ENCODE measurements around the gene NKAIN2.

NKAIN2 gene

GRCh38 chr6:124193132-124193531 is 389.5 kb downstream of the NKAIN2 start:
- H3K4me3 ChIP-seq (ENCODE audit: low read length), result no peak overlapping the region
- H3K27ac ChIP-seq (ENCODE audit: low read length), result no peak overlapping the region
- H3K9me3 ChIP-seq (ENCODE audit: insufficient read depth, low read depth, low read length), result no peaks in the 10 kb centered on the region
- H3K27me3 ChIP-seq (ENCODE audit: insufficient read depth, low read length), result no peaks in the 10 kb centered on the region
- H3K4me1 ChIP-seq (ENCODE audit: insufficient read depth, low read length), result peaks cover 13% of the 10 kb centered on the region
- H3K36me3 ChIP-seq (ENCODE audit: insufficient read depth, low read depth, low read length), result no peaks in the 10 kb centered on the region
- no peak overlapping the region for H3K9ac ChIP-seq (ENCODE audit: low read depth, low read length)

DNA sequence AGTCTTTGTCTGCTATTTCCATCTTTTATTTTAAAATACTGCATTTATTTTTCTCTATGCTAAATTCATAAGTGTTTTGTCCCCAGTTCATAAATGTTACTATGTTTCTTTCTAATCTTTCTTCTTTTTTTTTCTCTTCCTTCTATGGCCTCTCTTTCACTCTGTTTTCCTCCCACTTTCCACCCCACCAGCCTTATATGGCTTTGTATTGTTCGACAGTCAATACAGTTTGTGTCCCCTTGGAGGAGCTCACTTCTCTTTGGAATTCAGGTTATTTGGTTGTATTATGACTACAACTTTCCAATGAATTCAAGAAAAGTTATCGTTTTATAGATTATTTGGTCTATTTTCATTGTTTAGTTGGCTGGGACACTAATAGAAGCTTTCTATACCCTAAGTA is 393.5 kb downstream of the NKAIN2 start:
- Histone ChIP-seq H3K27me3 (ENCODE audit: insufficient read depth, low read length) (no peaks in the 10 kb centered on the region), H3K36me3 (ENCODE audit: insufficient read depth, low read depth, low read length) (no peaks in the 10 kb centered on the region), H3K9ac (ENCODE audit: low read depth, low read length) (no peak overlapping the region), H3K27ac (ENCODE audit: low read length) (no peak overlapping the region), H3K9me3 (ENCODE audit: insufficient read depth, low read depth, low read length) (no peaks in the 10 kb centered on the region), H3K4me1 (ENCODE audit: insufficient read depth, low read length) (no peaks in the 10 kb centered on the region; the same call in 1 of the 2 replicates), H3K4me3 (ENCODE audit: low read length) (no peak overlapping the region)

DNA sequence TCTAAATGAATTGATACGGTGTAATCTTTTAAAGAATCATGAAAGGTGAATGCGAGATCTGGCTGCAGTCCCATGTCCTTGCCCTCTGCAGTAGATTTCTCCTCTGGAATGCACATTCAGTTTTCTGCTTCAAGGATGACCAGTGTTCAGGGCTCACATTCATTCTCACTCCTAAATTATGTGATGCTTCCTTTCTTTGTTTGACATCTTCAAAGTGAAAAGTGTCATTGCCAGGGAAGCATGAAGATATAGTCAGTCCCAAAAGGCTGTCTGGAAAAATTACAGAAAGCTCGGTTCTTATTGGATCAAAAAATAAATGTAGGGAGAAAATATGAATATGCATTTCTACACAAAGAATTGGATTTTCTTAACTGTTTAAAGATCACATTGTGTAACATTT is 395.6 kb downstream of the NKAIN2 start:
- Histone ChIP-seq H3K9ac (ENCODE audit: low read depth, low read length) (no peak overlapping the region), H3K4me3 (ENCODE audit: low read length) (no peak overlapping the region), H3K27ac (ENCODE audit: low read length) (no peak overlapping the region), H3K27me3 (ENCODE audit: insufficient read depth, low read length) (no peaks in the 10 kb centered on the region), H3K9me3 (ENCODE audit: insufficient read depth, low read depth, low read length) (no peaks in the 10 kb centered on the region), H3K4me1 (ENCODE audit: insufficient read depth, low read length) (no peaks in the 10 kb centered on the region; the same call in 1 of the 2 replicates), H3K36me3 (ENCODE audit: insufficient read depth, low read depth, low read length) (no peaks in the 10 kb centered on the region)

GRCh38 chr6:124200661-124201060 is 397.0 kb downstream of the NKAIN2 start:
- no peak overlapping the region for H3K4me3 ChIP-seq (ENCODE audit: low read length)
- H3K27ac ChIP-seq (ENCODE audit: low read length), result no peak overlapping the region
- H3K9ac ChIP-seq (ENCODE audit: low read depth, low read length), result no peak overlapping the region
- H3K9me3 ChIP-seq (ENCODE audit: insufficient read depth, low read depth, low read length), result no peaks in the 10 kb centered on the region
- H3K4me1 ChIP-seq (ENCODE audit: insufficient read depth, low read length), result no peaks in the 10 kb centered on the region; the same call in 1 of the 2 replicates
- H3K36me3 ChIP-seq (ENCODE audit: insufficient read depth, low read depth, low read length), result no peaks in the 10 kb centered on the region
- no peaks in the 10 kb centered on the region for H3K27me3 ChIP-seq (ENCODE audit: insufficient read depth, low read length)

GRCh38 chr6:124203101-124203811 is 399.6 kb downstream of the NKAIN2 start:
- Histone ChIP-seq H3K9ac (ENCODE audit: low read depth, low read length) (no peak overlapping the region), H3K9me3 (ENCODE audit: insufficient read depth, low read depth, low read length) (no peaks in the 10 kb centered on the region), H3K36me3 (ENCODE audit: insufficient read depth, low read depth, low read length) (no peaks in the 10 kb centered on the region), H3K4me3 (ENCODE audit: low read length) (no peak overlapping the region), H3K4me1 (ENCODE audit: insufficient read depth, low read length) (no peaks in the 10 kb centered on the region), H3K27ac (ENCODE audit: low read length) (no peak overlapping the region), H3K27me3 (ENCODE audit: insufficient read depth, low read length) (no peaks in the 10 kb centered on the region)

DNA sequence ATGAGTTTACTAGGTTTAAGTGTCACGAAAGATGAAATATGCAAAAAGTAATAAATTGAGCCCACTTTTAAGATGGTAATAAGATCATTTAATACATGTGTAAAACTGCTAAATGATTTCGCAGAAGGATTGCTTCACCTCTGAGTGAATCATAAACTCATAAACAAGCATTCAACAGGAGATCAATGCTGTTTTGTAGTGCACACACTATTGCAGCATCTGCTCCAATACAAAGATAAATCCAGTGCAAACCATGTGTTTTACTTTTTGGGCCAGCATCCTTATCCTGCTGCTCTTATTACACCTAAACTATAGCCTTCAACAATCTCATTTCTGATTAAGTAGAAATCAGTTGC is 400.1 kb downstream of the NKAIN2 start:
- H3K36me3 ChIP-seq (ENCODE audit: insufficient read depth, low read depth, low read length), result no peaks in the 10 kb centered on the region
- H3K9me3 ChIP-seq (ENCODE audit: insufficient read depth, low read depth, low read length), result no peaks in the 10 kb centered on the region
- H3K27ac ChIP-seq (ENCODE audit: low read length), result no peak overlapping the region

DNA sequence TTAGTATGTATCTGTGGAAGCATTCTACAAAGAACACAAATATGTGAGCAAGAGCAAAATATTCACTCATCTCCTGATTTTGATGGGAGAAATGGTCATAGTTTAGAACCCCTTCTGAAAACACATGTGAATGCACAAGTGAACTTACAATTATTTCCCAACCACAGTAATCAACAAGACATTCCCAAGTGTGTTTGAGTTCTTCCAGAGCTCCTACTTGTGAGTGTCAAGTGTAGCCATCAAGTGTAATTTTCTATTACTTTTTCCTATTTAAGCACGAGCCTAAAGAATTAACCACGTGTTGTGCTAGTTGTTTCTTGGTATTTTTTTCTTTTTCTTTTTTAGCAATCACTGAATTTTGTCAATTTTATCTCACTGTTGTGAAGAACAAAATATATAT is 402.3 kb downstream of the NKAIN2 start:
- H3K36me3 ChIP-seq (ENCODE audit: insufficient read depth, low read depth, low read length), result no peaks in the 10 kb centered on the region
- no peaks in the 10 kb centered on the region for H3K4me1 ChIP-seq (ENCODE audit: insufficient read depth, low read length)

More for the DNA sequence above, 400.1 kb downstream of the NKAIN2 start:
- Histone ChIP-seq H3K4me3 (ENCODE audit: low read length) (no peak overlapping the region), H3K27me3 (ENCODE audit: insufficient read depth, low read length) (no peaks in the 10 kb centered on the region), H3K4me1 (ENCODE audit: insufficient read depth, low read length) (no peaks in the 10 kb centered on the region), H3K9ac (ENCODE audit: low read depth, low read length) (no peak overlapping the region)

GRCh38 chr6:124223611-124224345 is 420.1 kb downstream of the NKAIN2 start:
- no peaks in the 10 kb centered on the region; the same call in 1 of the 2 replicates for H3K9me3 ChIP-seq (ENCODE audit: insufficient read depth, low read depth, low read length)
- no peak overlapping the region for H3K27ac ChIP-seq (ENCODE audit: low read length)
- H3K27me3 ChIP-seq (ENCODE audit: insufficient read depth, low read length), result no peaks in the 10 kb centered on the region
- H3K36me3 ChIP-seq (ENCODE audit: insufficient read depth, low read depth, low read length), result no peaks in the 10 kb centered on the region
- peaks cover 9% of the 10 kb centered on the region for H3K4me1 ChIP-seq (ENCODE audit: insufficient read depth, low read length)
- no peak overlapping the region for H3K9ac ChIP-seq (ENCODE audit: low read depth, low read length)
- no peak overlapping the region for H3K4me3 ChIP-seq (ENCODE audit: low read length)

More for the DNA sequence above, 402.3 kb downstream of the NKAIN2 start:
- Histone ChIP-seq H3K4me3 (ENCODE audit: low read length) (no peak overlapping the region), H3K9me3 (ENCODE audit: insufficient read depth, low read depth, low read length) (no peaks in the 10 kb centered on the region), H3K27ac (ENCODE audit: low read length) (no peak overlapping the region), H3K27me3 (ENCODE audit: insufficient read depth, low read length) (no peaks in the 10 kb centered on the region), H3K9ac (ENCODE audit: low read depth, low read length) (no peak overlapping the region)

GRCh38 chr6:124226396-124226795 is 422.7 kb downstream of the NKAIN2 start:
- no peak overlapping the region for H3K27ac ChIP-seq (ENCODE audit: low read length)

GRCh38 chr6:124233221-124233620 is 429.6 kb downstream of the NKAIN2 start:
- Histone ChIP-seq H3K36me3 (ENCODE audit: insufficient read depth, low read depth, low read length) (no peaks in the 10 kb centered on the region), H3K9ac (ENCODE audit: low read depth, low read length) (no peak overlapping the region), H3K27ac (ENCODE audit: low read length) (no peak overlapping the region), H3K27me3 (ENCODE audit: insufficient read depth, low read length) (no peaks in the 10 kb centered on the region), H3K4me3 (ENCODE audit: low read length) (no peak overlapping the region), H3K4me1 (ENCODE audit: insufficient read depth, low read length) (no peaks in the 10 kb centered on the region), H3K9me3 (ENCODE audit: insufficient read depth, low read depth, low read length) (no peaks in the 10 kb centered on the region)

More at GRCh38 chr6:124226396-124226795, 422.7 kb downstream of the NKAIN2 start:
- Histone ChIP-seq H3K36me3 (ENCODE audit: insufficient read depth, low read depth, low read length) (no peaks in the 10 kb centered on the region), H3K9ac (ENCODE audit: low read depth, low read length) (no peak overlapping the region), H3K27me3 (ENCODE audit: insufficient read depth, low read length) (no peaks in the 10 kb centered on the region), H3K9me3 (ENCODE audit: insufficient read depth, low read depth, low read length) (no peaks in the 10 kb centered on the region), H3K4me1 (ENCODE audit: insufficient read depth, low read length) (peaks cover 9% of the 10 kb centered on the region), H3K4me3 (ENCODE audit: low read length) (no peak overlapping the region)

DNA sequence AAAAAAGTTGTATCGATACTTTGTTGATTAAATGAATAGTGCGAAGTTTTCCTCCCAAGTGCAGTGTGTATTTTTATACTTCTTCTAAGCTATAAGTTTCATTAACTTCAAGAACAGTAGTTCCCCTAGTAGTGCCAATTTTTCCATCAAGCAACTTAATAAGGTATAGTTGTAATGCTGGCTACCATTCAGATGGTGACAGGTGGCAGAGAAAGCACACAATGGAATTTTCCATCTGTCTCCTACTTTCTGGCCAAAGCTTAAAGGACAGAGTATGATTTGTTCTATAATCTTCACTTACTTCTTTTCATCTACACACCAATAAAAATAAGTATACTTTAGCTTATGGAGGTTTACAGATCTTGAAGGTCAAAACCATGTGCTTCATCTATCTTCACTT is 431.1 kb downstream of the NKAIN2 start:
- Histone ChIP-seq H3K27ac (ENCODE audit: low read length) (no peak overlapping the region), H3K9me3 (ENCODE audit: insufficient read depth, low read depth, low read length) (no peaks in the 10 kb centered on the region), H3K27me3 (ENCODE audit: insufficient read depth, low read length) (no peaks in the 10 kb centered on the region), H3K36me3 (ENCODE audit: insufficient read depth, low read depth, low read length) (no peaks in the 10 kb centered on the region), H3K9ac (ENCODE audit: low read depth, low read length) (no peak overlapping the region), H3K4me1 (ENCODE audit: insufficient read depth, low read length) (no peaks in the 10 kb centered on the region), H3K4me3 (ENCODE audit: low read length) (no peak overlapping the region)

DNA sequence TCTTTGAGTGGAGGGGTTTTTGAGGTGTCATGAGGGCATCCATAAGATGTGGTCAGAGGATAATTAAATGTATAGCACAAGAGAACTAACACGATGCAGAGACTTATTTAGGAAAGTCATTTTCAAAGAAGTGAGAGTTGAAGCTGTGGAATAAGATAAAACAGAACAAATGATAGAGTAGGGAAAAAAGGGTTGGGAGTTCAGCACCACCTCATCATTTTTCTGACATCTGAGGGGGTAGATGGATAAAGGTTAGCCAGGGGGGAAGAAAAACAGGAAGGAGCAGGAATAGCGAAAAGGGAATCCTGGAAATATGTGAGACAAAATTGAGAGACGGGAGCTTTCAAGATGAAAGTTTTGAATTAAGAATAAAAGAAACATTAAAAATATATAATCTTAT is 434.2 kb downstream of the NKAIN2 start:
- no peak overlapping the region for H3K9ac ChIP-seq (ENCODE audit: low read depth, low read length)
- H3K36me3 ChIP-seq (ENCODE audit: insufficient read depth, low read depth, low read length), result no peaks in the 10 kb centered on the region
- no peaks in the 10 kb centered on the region for H3K9me3 ChIP-seq (ENCODE audit: insufficient read depth, low read depth, low read length)
- H3K4me1 ChIP-seq (ENCODE audit: insufficient read depth, low read length), result no peaks in the 10 kb centered on the region
- no peaks in the 10 kb centered on the region for H3K27me3 ChIP-seq (ENCODE audit: insufficient read depth, low read length)
- no peak overlapping the region for H3K4me3 ChIP-seq (ENCODE audit: low read length)
- no peak overlapping the region for H3K27ac ChIP-seq (ENCODE audit: low read length)
